ENCODE measurements around the gene PLCB2.

The PLCB2 gene

GRCh38 chr15:40323953-40324937 is 16.5 kb upstream of the PLCB2 start:
- Histone ChIP-seq H3K4me1 (ENCODE audit: insufficient read depth, low read length, poor library complexity, severe bottlenecking) (peaks cover 46% of the 10 kb centered on the region), H3K4me3 (ENCODE audit: low read length, poor library complexity, severe bottlenecking) (peak overlapping the region; percentile 81), H3K36me3 (ENCODE audit: insufficient read depth, low read length) (no peaks in the 10 kb centered on the region), H3K9me2 (replicated peaks; ENCODE audit: low read depth, low read length) (no peaks in the 10 kb centered on the region), H3K9ac (ENCODE audit: low read depth, low read length, poor library complexity, severe bottlenecking) (peak overlapping the region; percentile 82), H3F3A (ENCODE audit: low read depth) (0 out of 2 replicates have a peak, but pooled peaks cover 5% of the 10 kb centered on the region), H3K27me3 (ENCODE audit: insufficient read depth, low read length, poor library complexity, severe bottlenecking) (no peaks in the 10 kb centered on the region), H3K79me2 (ENCODE audit: insufficient read depth, low read length) (peaks cover 53% of the 10 kb centered on the region), H4K20me1 (ENCODE audit: insufficient read depth, low read length, poor library complexity, severe bottlenecking) (peaks cover 13% of the 10 kb centered on the region), H3K4me2 (ENCODE audit: low read depth, low read length, poor library complexity, severe bottlenecking) (peak overlapping the region; percentile 84), H3K9me3 (ENCODE audit: insufficient read depth, low read depth, low read length) (no peaks in the 10 kb centered on the region), H2AFZ (ENCODE audit: low read length) (no peak overlapping the region; the same call in 1 of the 2 replicates)
- TF ChIP-seq EZH2phosphoT487 (IDR thresholded peaks at IDR 0.05; ENCODE audit: borderline replicate concordance): no peak
- TF ChIP-seq CTCF (conservative IDR thresholded peaks at IDR 0.05; ENCODE audit: low read length): no peak

DNA sequence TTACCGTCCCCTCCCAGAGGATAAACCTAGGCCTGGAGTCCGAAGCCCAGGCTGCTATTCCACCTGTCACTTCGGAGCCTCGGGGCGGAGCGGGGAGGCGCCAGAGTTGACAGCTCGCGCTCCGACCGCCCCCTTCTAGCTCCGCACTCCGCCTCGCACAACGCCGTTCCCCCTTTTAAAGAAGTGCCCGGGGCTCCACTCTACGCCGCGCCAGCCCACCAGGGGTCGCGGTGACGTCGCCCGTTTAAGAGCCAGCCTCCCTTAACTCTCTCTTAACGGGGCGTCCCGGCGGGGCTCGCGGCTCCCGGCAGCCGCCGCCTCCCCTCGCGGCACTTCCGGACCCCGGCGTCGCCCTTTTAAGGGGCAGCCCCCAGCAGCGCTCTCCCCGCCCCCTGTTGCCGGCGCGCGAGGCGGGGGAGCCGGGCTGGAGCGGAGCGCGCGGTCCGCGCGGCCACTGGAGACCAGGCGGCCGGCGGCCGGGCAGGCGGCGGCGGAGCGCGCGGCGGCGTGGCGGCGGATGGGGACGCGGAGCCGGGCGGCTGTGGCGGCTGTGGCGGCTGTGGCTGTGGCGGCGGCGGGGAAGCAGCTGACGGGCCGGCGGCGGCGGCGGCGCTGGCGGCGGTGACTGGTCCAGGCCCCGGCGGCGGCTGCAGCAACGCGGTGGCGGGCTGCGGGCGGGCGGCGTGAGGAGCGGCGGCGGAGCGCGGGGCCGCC is 15.7 kb upstream of the PLCB2 start, which contains the start of gene INAFM2:
INAFM2 (plus strand) TSS at position 454 of the 714 bp plus-strand sequence. CDS start 364 bp downstream, outside the sequence.
- H2AFZ ChIP-seq (ENCODE audit: low read length): no peak within 1 kb of the TSS; the same call in 1 of the 2 replicates
- H3K9me2 ChIP-seq (replicated peaks; ENCODE audit: low read depth, low read length): no peaks in the 10 kb centered on the region
- H3F3A ChIP-seq (ENCODE audit: low read depth): 0 out of 2 replicates have a peak, but pooled peaks cover 1% of the 10 kb centered on the region
- peaks cover 37% of the 10 kb centered on the region for H3K4me1 ChIP-seq (ENCODE audit: insufficient read depth, low read length, poor library complexity, severe bottlenecking)
- peak within 1 kb of the TSS; percentile 81 for H3K4me3 ChIP-seq (ENCODE audit: low read length, poor library complexity, severe bottlenecking)
- no peaks in the 10 kb centered on the region for H3K9me3 ChIP-seq (ENCODE audit: insufficient read depth, low read depth, low read length)
- no peaks in the 10 kb centered on the region for H3K36me3 ChIP-seq (ENCODE audit: insufficient read depth, low read length)
- TF ChIP-seq EZH2phosphoT487 (IDR thresholded peaks at IDR 0.05; ENCODE audit: borderline replicate concordance): no peak
- peak; percentile 47 for TF ChIP-seq CTCF (conservative IDR thresholded peaks at IDR 0.05; ENCODE audit: low read length)
- peak within 1 kb of the TSS; percentile 82 for H3K9ac ChIP-seq (ENCODE audit: low read depth, low read length, poor library complexity, severe bottlenecking)
- H3K27me3 ChIP-seq (ENCODE audit: insufficient read depth, low read length, poor library complexity, severe bottlenecking): no peaks in the 10 kb centered on the region
- peak within 1 kb of the TSS; percentile 84 for H3K4me2 ChIP-seq (ENCODE audit: low read depth, low read length, poor library complexity, severe bottlenecking)
- peaks cover 46% of the 10 kb centered on the region for H3K79me2 ChIP-seq (ENCODE audit: insufficient read depth, low read length)
- peaks cover 13% of the 10 kb centered on the region for H4K20me1 ChIP-seq (ENCODE audit: insufficient read depth, low read length, poor library complexity, severe bottlenecking)

- Histone ChIP-seq H3K9me3 (ENCODE audit: insufficient read depth, low read depth, low read length) (no peaks in the 10 kb centered on the region), H3K9ac (ENCODE audit: low read depth, low read length, poor library complexity, severe bottlenecking) (peak overlapping the region; percentile 12), H3K4me2 (ENCODE audit: low read depth, low read length, poor library complexity, severe bottlenecking) (peak overlapping the region; percentile 79), H4K20me1 (ENCODE audit: insufficient read depth, low read length, poor library complexity, severe bottlenecking) (peaks cover 13% of the 10 kb centered on the region), H2AFZ (ENCODE audit: low read length) (no peak overlapping the region), H3K9me2 (replicated peaks; ENCODE audit: low read depth, low read length) (no peaks in the 10 kb centered on the region), H3K27me3 (ENCODE audit: insufficient read depth, low read length, poor library complexity, severe bottlenecking) (no peaks in the 10 kb centered on the region), H3K79me2 (ENCODE audit: insufficient read depth, low read length) (peaks cover 39% of the 10 kb centered on the region), H3K36me3 (ENCODE audit: insufficient read depth, low read length) (no peaks in the 10 kb centered on the region), H3F3A (ENCODE audit: low read depth) (no peaks in the 10 kb centered on the region), H3K4me1 (ENCODE audit: insufficient read depth, low read length, poor library complexity, severe bottlenecking) (peaks cover 30% of the 10 kb centered on the region), H3K4me3 (ENCODE audit: low read length, poor library complexity, severe bottlenecking) (peak overlapping the region; percentile 60)
- TF ChIP-seq EZH2phosphoT487 (IDR thresholded peaks at IDR 0.05; ENCODE audit: borderline replicate concordance) (no peak), CTCF (conservative IDR thresholded peaks at IDR 0.05; ENCODE audit: low read length) (no peak)
Observed at GRCh38 chr15:40322531-40323238, 14.9 kb upstream of the PLCB2 start.

All from Loucy (cell line).